Right lobe of liver (tissue), 6 donors: ENCODE results near the gene TTC23. TPM values are rescaled to one million over a fixed set of nuclear protein-coding genes. Genes with fewer than 3 reads are reported as not detected.

ENCODE experiments used
- ATAC-seq, 4 donors: fragments of 200-7000 bp; cut with Tn5 transposase; one replicate each; pipeline ENCODE4 v1.9.1; 2020; ENCODE audit warnings: mild to moderate bottlenecking in 4 of 4, moderate library complexity in 4 of 4
- DNase-seq, 3 donors: peaks; one replicate each; pipeline ENCODE4 v3.0.0-alpha.2; 2020
- H3K27ac ChIP-seq, 3 donors: fragments of 200-600 bp; one replicate each; pipeline ENCODE4 v1.8.0; 2022
- H3K27me3 ChIP-seq, 2 donors: fragments of 200-600 bp; one replicate each; pipeline ENCODE4 v1.8.0; 2022
- H3K36me3 ChIP-seq, 4 donors: fragments of 200-600 bp; sonication (generic) in 1 of 4; one replicate each; pipeline versions ENCODE4 v1.5.1 to v1.8.0; 2017 to 2022; ENCODE audit warnings: control low read depth in 1 of 4
- H3K4me1 ChIP-seq, 4 donors: fragments of 200-600 bp; sonication (generic) in 1 of 4; one replicate each; pipeline versions ENCODE4 v1.5.1 to v1.8.0; 2017 to 2022; ENCODE audit warnings: control low read depth in 1 of 4
- H3K4me3 ChIP-seq, 3 donors: fragments of 200-600 bp; one replicate each; pipeline ENCODE4 v1.8.0; 2022
- H3K9me3 ChIP-seq, 4 donors: fragments of 200-600 bp; sonication (generic) in 1 of 4; one replicate each; pipeline versions ENCODE4 v1.5.1 to v1.8.0; 2017 to 2022; ENCODE audit warnings: control low read depth in 1 of 4
- POLR2A ChIP-seq: fragments of 450-650 bp; IDR thresholded peaks from one replicate; pipeline ENCODE4 v1.6.1; 2017; ENCODE audit warnings: antibody characterized with exemption, mild to moderate bottlenecking
- WGBS: methylation state at CpG from one replicate; pipeline ENCODE4 v1.1.6; 2018; ENCODE audit warnings: low coverage, low lambda C conversion rate; ENCODE audit not compliant: insufficient coverage; ENCODE audit errors: missing lambda C conversion rate; 5-methylcytosine and 5-hydroxymethylcytosine counted together
- intact Hi-C, 2 donors: fragments of 100-400 bp; cut with DNase I; formaldehyde crosslinking; loops; one replicate each; pipeline versions ENCODE4 v1.11.2 to v1.14.1; 2022
- total RNA-seq, 6 experiments: library from RNA; depleted of rRNA in 2 of 6; stranded (reverse); fragments of >200 nt in 2 of 6; fragmentation: NEBNext Ultra II Directional in 3 of 6; extraction: Animal tissue kit (Norgen Biotek cat#: 25700) in 3 of 6; gene quantifications; one replicate each; pipeline versions ENCODE4 v1.1.0 to v1.2.4, GENCODE V29; 2016 to 2023
- TF ChIP-seq, protein P1 (sequence below), 4 donors: fragments of 200-600 bp in 3 of 4; fragments of 450-650 bp in 1 of 4; IDR thresholded peaks; one replicate each; pipeline versions ENCODE4 v1.5.1 to v1.8.0; 2016 to 2022; ENCODE audit warnings: antibody characterized with exemption in 4 of 4, mild to moderate bottlenecking in 2 of 4
- donor health status: DM: no; HTN: yes; CAD: no.
- donor health status: DM: no; HTN: no; CAD: no.
- donor health status: DM: no; HTN: no; CAD: no.
- donor health status: DM: no; HTN: yes; CAD: no.
- donor health status: DM: no; HTN: yes; CAD: no.

TTC23 gene
- total RNA-seq, 6 experiments from 2014 or later: 6.1 to 18.4 (median 9.1) TPM

DNA sequence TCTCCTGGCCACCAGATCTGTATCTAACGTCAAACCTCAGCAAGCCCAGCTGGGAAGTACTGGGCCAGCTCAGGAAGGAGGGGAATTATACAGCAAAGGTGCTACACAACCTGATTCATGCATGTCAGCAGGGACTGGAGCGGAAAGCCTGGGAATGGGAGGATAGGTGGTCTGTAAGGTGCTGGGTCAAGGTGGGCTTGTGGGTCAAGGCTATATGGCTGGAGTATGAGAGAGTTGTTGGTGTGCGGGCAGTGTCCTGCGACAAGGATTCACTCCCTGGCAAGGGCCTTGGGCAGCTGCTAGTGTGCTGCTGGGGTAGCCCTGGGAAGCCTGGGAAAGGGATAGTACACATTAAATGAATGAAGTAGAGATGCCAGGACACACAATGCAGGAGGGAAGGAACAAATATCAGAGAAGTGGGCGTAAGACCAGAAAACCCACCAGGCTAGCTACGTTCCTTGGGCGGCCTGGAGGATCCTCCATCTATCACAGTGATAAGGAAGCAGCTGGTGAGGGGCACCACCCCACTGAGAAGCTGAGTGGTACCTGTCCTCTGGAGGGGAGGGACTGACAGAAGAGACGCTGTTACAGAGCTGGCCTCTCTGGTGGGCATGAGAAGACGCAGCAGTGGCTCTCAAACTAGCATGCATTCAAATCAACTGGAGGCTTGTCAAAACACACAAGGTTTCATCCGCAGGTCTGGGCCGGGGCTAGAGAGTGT lies 153.0 kb downstream of the TTC23 start:
- H3K9me3 ChIP-seq: no peaks in the 10 kb centered on the region
- H3K27me3 ChIP-seq: no peaks in the 10 kb centered on the region
- intact Hi-C loops: no loop called here

DNA sequence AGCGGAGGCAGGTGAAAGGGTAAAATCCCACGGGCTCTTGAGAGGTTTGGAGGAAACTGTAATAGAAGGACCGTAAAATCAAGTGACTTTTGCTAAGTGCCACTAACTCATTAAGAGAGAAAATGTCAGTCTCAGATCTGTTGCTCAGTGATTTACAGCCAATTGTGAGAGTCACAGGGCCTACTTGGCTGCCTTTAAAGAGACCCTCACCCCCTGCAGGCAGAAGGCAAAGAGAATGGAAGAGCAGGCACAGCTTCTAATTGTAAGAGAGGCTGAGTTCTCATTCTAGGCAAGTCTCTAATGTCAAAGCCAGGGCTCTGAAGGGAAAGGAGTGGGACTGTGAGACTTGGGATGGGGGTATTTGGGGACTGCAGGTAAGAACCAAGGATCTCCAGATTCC lies 153.8 kb downstream of the TTC23 start:
- H3K9me3 ChIP-seq: no peaks in the 10 kb centered on the region
- DNase-seq (no peak), ATAC-seq (no peak)
- H3K4me1 ChIP-seq: peaks cover 0 to 4% (median 0%) of the 10 kb centered on the region in 4 donors
- 45% methylated on average over 3 of the region's 3 CpGs for WGBS
- H3K4me3 ChIP-seq: no peak overlapping the region
- TF ChIP-seq, protein P1, sequence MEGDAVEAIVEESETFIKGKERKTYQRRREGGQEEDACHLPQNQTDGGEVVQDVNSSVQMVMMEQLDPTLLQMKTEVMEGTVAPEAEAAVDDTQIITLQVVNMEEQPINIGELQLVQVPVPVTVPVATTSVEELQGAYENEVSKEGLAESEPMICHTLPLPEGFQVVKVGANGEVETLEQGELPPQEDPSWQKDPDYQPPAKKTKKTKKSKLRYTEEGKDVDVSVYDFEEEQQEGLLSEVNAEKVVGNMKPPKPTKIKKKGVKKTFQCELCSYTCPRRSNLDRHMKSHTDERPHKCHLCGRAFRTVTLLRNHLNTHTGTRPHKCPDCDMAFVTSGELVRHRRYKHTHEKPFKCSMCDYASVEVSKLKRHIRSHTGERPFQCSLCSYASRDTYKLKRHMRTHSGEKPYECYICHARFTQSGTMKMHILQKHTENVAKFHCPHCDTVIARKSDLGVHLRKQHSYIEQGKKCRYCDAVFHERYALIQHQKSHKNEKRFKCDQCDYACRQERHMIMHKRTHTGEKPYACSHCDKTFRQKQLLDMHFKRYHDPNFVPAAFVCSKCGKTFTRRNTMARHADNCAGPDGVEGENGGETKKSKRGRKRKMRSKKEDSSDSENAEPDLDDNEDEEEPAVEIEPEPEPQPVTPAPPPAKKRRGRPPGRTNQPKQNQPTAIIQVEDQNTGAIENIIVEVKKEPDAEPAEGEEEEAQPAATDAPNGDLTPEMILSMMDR (IDR thresholded peaks at IDR 0.05): no peak
- TF ChIP-seq POLR2A: no peak
- no peak overlapping the region for H3K27ac ChIP-seq
- H3K27me3 ChIP-seq: no peaks in the 10 kb centered on the region
- intact Hi-C loops: no loop called here
- no peaks in the 10 kb centered on the region for H3K36me3 ChIP-seq

More for the DNA sequence above, 153.0 kb downstream of the TTC23 start:
- 88% methylated on average over 8 of the region's 11 CpGs for WGBS
- peaks cover 0 to 9% (median 0%) of the 10 kb centered on the region in 4 donors for H3K4me1 ChIP-seq
- H3K27ac ChIP-seq: no peak overlapping the region
- ATAC-seq (no peak), DNase-seq (no peak)
- H3K36me3 ChIP-seq: no peaks in the 10 kb centered on the region
- no peak overlapping the region for H3K4me3 ChIP-seq
- no peak for TF ChIP-seq POLR2A

DNA sequence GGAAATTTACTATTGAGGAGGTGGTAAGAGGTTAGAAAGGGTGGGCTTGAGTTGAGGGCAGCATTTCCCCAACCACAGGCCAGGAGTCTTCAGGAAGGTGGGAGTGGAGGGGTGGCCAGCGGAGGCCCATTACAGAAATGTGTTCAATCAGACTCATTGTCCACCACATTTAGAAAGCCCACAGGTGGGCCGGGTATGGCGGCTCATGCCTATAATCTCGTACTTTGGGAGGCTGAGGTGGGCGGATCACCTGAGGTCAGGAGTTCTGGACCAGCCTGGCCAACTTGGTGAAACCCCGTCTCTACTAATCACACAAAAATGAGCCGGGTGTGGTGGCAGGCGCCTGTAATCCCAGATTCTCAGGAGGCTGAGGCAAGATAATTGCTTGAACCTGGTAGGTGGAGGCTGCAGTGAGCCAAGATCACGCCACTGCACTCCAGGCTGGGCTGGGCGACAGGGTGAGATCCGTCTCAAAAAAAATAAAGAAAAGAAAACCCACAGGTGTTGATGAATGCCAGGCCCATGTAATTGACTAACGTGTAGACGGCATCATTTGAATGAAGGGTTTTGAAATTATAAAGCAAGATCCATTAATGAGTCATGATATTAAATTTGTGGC lies 156.7 kb downstream of the TTC23 start:
- no peak for ATAC-seq
- Histone ChIP-seq H3K27ac (no peak overlapping the region), H3K4me3 (no peak overlapping the region), H3K9me3 (no peaks in the 10 kb centered on the region), H3K4me1 (no peaks in the 10 kb centered on the region), H3K36me3 (no peaks in the 10 kb centered on the region), H3K27me3 (no peaks in the 10 kb centered on the region)
- intact Hi-C loops: no loop called here
- WGBS: 81% methylated on average over 8 of the region's 13 CpGs
- DNase-seq: no peak
- TF ChIP-seq POLR2A: no peak
- TF ChIP-seq, protein P1 (IDR thresholded peaks at IDR 0.05): no peak

DNA sequence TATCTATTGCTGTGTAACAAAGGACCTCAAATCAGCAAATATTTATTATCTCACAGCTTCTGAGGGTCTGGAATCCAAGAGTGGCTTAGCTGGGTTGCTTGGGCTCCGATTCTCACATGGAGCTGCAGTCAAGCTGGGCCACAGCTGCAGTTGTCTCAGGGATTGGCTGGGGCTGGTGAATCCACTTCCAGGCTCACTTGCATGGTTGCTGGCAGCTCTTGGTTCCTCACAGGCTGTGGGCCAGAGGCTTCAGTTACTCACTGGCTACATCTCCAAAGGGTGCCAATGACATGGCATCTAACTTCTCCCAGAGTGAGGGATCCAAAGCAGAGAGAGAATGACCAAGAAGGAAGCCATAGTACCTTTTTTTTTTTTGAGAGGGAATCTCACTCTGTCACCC lies 158.4 kb downstream of the TTC23 start:
- ATAC-seq: no peak
- intact Hi-C loops: no loop called here

More for the DNA sequence above, 158.4 kb downstream of the TTC23 start:
- DNase-seq: no peak
- Histone ChIP-seq H3K27me3 (no peaks in the 10 kb centered on the region), H3K27ac (no peak overlapping the region), H3K36me3 (no peaks in the 10 kb centered on the region), H3K4me3 (no peak overlapping the region), H3K4me1 (no peaks in the 10 kb centered on the region), H3K9me3 (no peaks in the 10 kb centered on the region)
- 67% methylated on average over 1 of the region's 1 CpG for WGBS
- TF ChIP-seq, protein P1 (IDR thresholded peaks at IDR 0.05): no peak
- TF ChIP-seq POLR2A: no peak
